A549 (cell line): ENCODE results near the gene ROBO1.

Experiments used
- CBX8 ChIP-seq: fragments of 200-600 bp; sonication (generic); IDR thresholded peaks from 2 replicates; pipeline ENCODE4 v1.6.1; 2016
- CEBPB ChIP-seq, 2 experiments: fragments of >200 bp in 1 of 2; sonication (Bioruptor Twin) in 1 of 2; formaldehyde crosslinking in 1 of 2; IDR thresholded peaks; 2 replicates each; pipeline ENCODE4 v1.6.1; 2012 to 2016
- CTCF ChIP-seq: fragments of >200 bp; sonication (Bioruptor Twin); formaldehyde crosslinking; IDR thresholded peaks from 3 replicates; pipeline ENCODE4 v1.5.1; 2016
- ELK1 ChIP-seq: fragments of 150-350 bp; IDR thresholded peaks from 2 replicates; pipeline ENCODE4 v1.6.1; 2014; ENCODE audit warnings: low read depth, mild to moderate bottlenecking, low read length
- EP300 ChIP-seq, 2 experiments: fragments of >200 bp; sonication (Bioruptor Twin); formaldehyde crosslinking; IDR thresholded peaks; 2 replicates in 1 of 2; 3 replicates in 1 of 2; pipeline ENCODE4 v1.6.1; 2016 to 2017
- ESRRA ChIP-seq: fragments of 150-350 bp; IDR thresholded peaks from 2 replicates; pipeline ENCODE4 v1.6.1; 2014; ENCODE audit warnings: mild to moderate bottlenecking, low read length, borderline replicate concordance
- MAFK ChIP-seq: fragments of 450-650 bp; IDR thresholded peaks from 2 replicates; pipeline ENCODE4 v1.6.1; 2014; ENCODE audit not compliant: partially characterized antibody
- REST ChIP-seq: fragments of 200-600 bp; sonication (generic); IDR thresholded peaks from 2 replicates; pipeline ENCODE4 v1.6.1; 2016; ENCODE audit warnings: antibody characterized with exemption, mild to moderate bottlenecking, moderate library complexity
- RNF2 ChIP-seq: fragments of 200-600 bp; sonication (generic); IDR thresholded peaks from 2 replicates; pipeline ENCODE4 v1.6.1; 2016; ENCODE audit warnings: low read depth, mild to moderate bottlenecking, antibody characterized with exemption, moderate library complexity, borderline replicate concordance
- SREBF2 ChIP-seq: fragments of 450-650 bp; IDR thresholded peaks from 2 replicates; pipeline ENCODE4 v1.6.1; 2014; ENCODE audit warnings: mild to moderate bottlenecking, moderate library complexity

GRCh38 chr3:78647726-78648125 is 1120.1 kb downstream of the ROBO1 start:
- no peak for TF ChIP-seq CTCF
- no peak for TF ChIP-seq ESRRA
- no peak for TF ChIP-seq ELK1
- no peak for TF ChIP-seq EP300 (IDR thresholded peaks at IDR 0.05)
- TF ChIP-seq MAFK, result no peak
- no peak for TF ChIP-seq CEBPB (IDR thresholded peaks at IDR 0.05)
- TF ChIP-seq RNF2, result no peak
- no peak for TF ChIP-seq CBX8
- TF ChIP-seq SREBF2, result no peak
- TF ChIP-seq REST, result no peak
